Measurements from ENCODE around the gene KDM8. TPM values are rescaled to one million over a fixed set of nuclear protein-coding genes. Genes with fewer than 3 reads are reported as not detected.

KDM8 gene
- total and polyA plus RNA-seq, 9 of the 15 experiments (the other 6 are each of a cell fraction or from before 2014, with no cell fraction given) = 0.61 to 9.1 (median 5.4) TPM

GRCh38 chr16:27235055-27235937 is 32.0 kb downstream of the KDM8 start (continued):
- no peak for TF ChIP-seq HBP1 (CRISPR knock-in tag; IDR thresholded peaks at IDR 0.05)
- 0 out of 2 replicates have a peak, but pooled peaks have one; percentile 22 for TF ChIP-seq FOXM1 (IDR thresholded peaks at IDR 0.05; ENCODE audit: low read depth)
- TF ChIP-seq FOXM1 (CRISPR knock-in tag; IDR thresholded peaks at IDR 0.05; ENCODE audit: low read depth) = no peak
- no peak for TF ChIP-seq TAF7 (tag; IDR thresholded peaks at IDR 0.05)
- TF ChIP-seq HLTF (IDR thresholded peaks at IDR 0.05) = no peak
- TF ChIP-seq ZBTB26 (CRISPR knock-in tag; IDR thresholded peaks at IDR 0.05) = no peak
- no peak for TF ChIP-seq IRF1 (CRISPR knock-in tag; IDR thresholded peaks at IDR 0.05; ENCODE audit: borderline replicate concordance)
- TF ChIP-seq ZNF395 (CRISPR knock-in tag; IDR thresholded peaks at IDR 0.05) = no peak; the same call in 1 of the 2 replicates
- TF ChIP-seq IRF2 (CRISPR knock-in tag; IDR thresholded peaks at IDR 0.05) = no peak
- no peak for TF ChIP-seq PYGO2 (tag; IDR thresholded peaks at IDR 0.05)
- no peak for TF ChIP-seq ZC3H11A (IDR thresholded peaks at IDR 0.05; ENCODE audit: low read depth, low read length)
- TF ChIP-seq PCBP1 (IDR thresholded peaks at IDR 0.05; ENCODE audit: low read depth, low read length, poor library complexity, severe bottlenecking) = no peak
- TF ChIP-seq THAP12 (CRISPR knock-in tag; IDR thresholded peaks at IDR 0.05) = no peak
- no peak for TF ChIP-seq HDAC8 (tag; IDR thresholded peaks at IDR 0.05)
- TF ChIP-seq ZFP1 (CRISPR knock-in tag; IDR thresholded peaks at IDR 0.05) = no peak
- no peak for TF ChIP-seq CEBPG (CRISPR knock-in tag; IDR thresholded peaks at IDR 0.05)
- TF ChIP-seq CEBPG (tag; conservative IDR thresholded peaks at IDR 0.05 in 1 of 2, IDR thresholded peaks at IDR 0.05 in 1 of 2) = peak; percentile 61 to 74

Measured in K562 (cell line).